H1 (cell line): Measurements from ENCODE around the gene COPG1. TPM values are rescaled to one million over a fixed set of nuclear protein-coding genes. Genes with fewer than 3 reads are reported as not detected.

Experiments used
- CTCF ChIA-PET: fragments of 300-600 bp; sonication (Branson Sonifier 250); formaldehyde crosslinking; loops from one replicate; lab custom pipeline; 2021; ENCODE audit not compliant: partially characterized antibody; lab: Charles Lee
- POLR2A ChIA-PET: fragments of 300-600 bp; sonication (Branson Sonifier 250); formaldehyde crosslinking; loops from one replicate; lab custom pipeline; 2021; ENCODE audit warnings: inconsistent platforms; ENCODE audit not compliant: partially characterized antibody; lab: Charles Lee
- DNase-seq, 2 experiments: peaks; one replicate each; pipeline versions ENCODE4 v3.0.0 to v3.0.0-alpha.2; 2010 to 2022; ENCODE audit warnings: low spot score in 2 of 2, low read depth in 1 of 2, mixed read lengths in 1 of 2
- FAIRE-seq: peaks from 2 replicates; lab custom pipeline; 2011; peaks lifted over from hg19 to GRCh38; lab: Jason Lieb, UNC
- H2AFZ ChIP-seq: 2 replicates; pipeline ENCODE4 v1.8.1; 2012; ENCODE audit warnings: low read length, inconsistent platforms
- H2AK5ac ChIP-seq: 2 replicates; pipeline ENCODE4 v1.6.1; 2013; ENCODE audit warnings: low read depth, low read length
- H2BK120ac ChIP-seq: replicated peaks from 2 replicates; pipeline ENCODE3; 2013; ENCODE audit warnings: low read depth, low read length, inconsistent platforms
- H2BK12ac ChIP-seq: 2 replicates; pipeline ENCODE4 v1.6.1; 2013; ENCODE audit warnings: low read depth, low read length
- H2BK15ac ChIP-seq: 2 replicates; pipeline ENCODE4 v1.6.1; 2013; ENCODE audit warnings: low read length
- H2BK20ac ChIP-seq: 2 replicates; pipeline ENCODE4 v1.6.1; 2013; ENCODE audit warnings: low read length
- H2BK5ac ChIP-seq: 2 replicates; pipeline ENCODE4 v1.6.1; 2013; ENCODE audit warnings: low read depth, low read length
- H3K14ac ChIP-seq: 2 replicates; pipeline ENCODE4 v1.6.1; 2013; ENCODE audit warnings: inconsistent platforms; ENCODE audit not compliant: insufficient read length
- H3K18ac ChIP-seq: 2 replicates; pipeline ENCODE4 v1.6.1; 2013; ENCODE audit warnings: low read length; ENCODE audit errors: extremely low read depth
- H3K23ac ChIP-seq: 2 replicates; pipeline ENCODE4 v1.6.1; 2013; ENCODE audit warnings: inconsistent platforms; ENCODE audit not compliant: insufficient read length
- H3K23me2 ChIP-seq: 2 replicates; pipeline ENCODE4 v1.6.1; 2013; ENCODE audit warnings: low read depth, low read length
- H3K27ac ChIP-seq: 2 replicates; pipeline ENCODE4 v1.6.1; 2011; ENCODE audit warnings: low read depth, low read length, inconsistent platforms
- H3K27me3 ChIP-seq, 4 experiments: replicated peaks in 1 of 4; 1 replicate in 1 of 4; 2 replicates in 3 of 4; pipeline versions ENCODE4 v1.6.1 to v1.8.1; 2011 to 2013; ENCODE audit warnings: low read length in 3 of 4, mild to moderate bottlenecking in 3 of 4, inconsistent platforms in 2 of 4, mixed read lengths in 2 of 4, moderate library complexity in 1 of 4; ENCODE audit not compliant: control insufficient read depth in 3 of 4, insufficient read depth in 3 of 4; ENCODE audit errors: extremely low read depth in 1 of 4
- H3K36me3 ChIP-seq, 4 experiments: 2 replicates each; pipeline versions ENCODE4 v1.6.1 to v1.8.1; 2011 to 2013; ENCODE audit warnings: mild to moderate bottlenecking in 4 of 4, low read length in 3 of 4, moderate library complexity in 2 of 4, control low read depth in 1 of 4, inconsistent platforms in 1 of 4; ENCODE audit not compliant: insufficient read depth in 4 of 4, control insufficient read depth in 2 of 4
- H3K4ac ChIP-seq: replicated peaks from 2 replicates; pipeline ENCODE3; 2013; ENCODE audit warnings: low read length, low read depth, mixed read lengths, inconsistent platforms; ENCODE audit not compliant: insufficient read length
- H3K4me1 ChIP-seq, 4 experiments: replicated peaks in 1 of 4; 1 replicate in 1 of 4; 2 replicates in 3 of 4; pipeline versions ENCODE4 v1.6.1 to v1.8.1; 2011 to 2013; ENCODE audit warnings: low read length in 3 of 4, inconsistent platforms in 2 of 4, mixed read lengths in 1 of 4; ENCODE audit not compliant: insufficient read depth in 4 of 4, control insufficient read depth in 3 of 4
- H3K4me2 ChIP-seq, 2 experiments: 2 replicates each; pipeline versions ENCODE4 v1.6.1 to v1.8.1; 2011 to 2013; ENCODE audit warnings: low read depth in 2 of 2, low read length in 2 of 2, control low read depth in 1 of 2, inconsistent platforms in 1 of 2, mild to moderate bottlenecking in 1 of 2; ENCODE audit not compliant: insufficient read depth in 1 of 2
- H3K4me3 ChIP-seq, 4 experiments: fragments of 200-600, 300-600 bp in 1 of 4; sonication (generic), shearing (Covaris generic), sonication (Bioruptor Twin) in 1 of 4; 2 replicates each; pipeline versions ENCODE4 v1.5.1 to v1.8.1; 2011 to 2016; ENCODE audit warnings: low read length in 4 of 4, low read depth in 3 of 4, control low read depth in 2 of 4, inconsistent platforms in 2 of 4, mild to moderate bottlenecking in 2 of 4, mixed read lengths in 1 of 4, moderate library complexity in 1 of 4; ENCODE audit not compliant: insufficient read depth in 2 of 4; ENCODE audit errors: extremely low read depth in 1 of 4
- H3K56ac ChIP-seq: replicated peaks from 2 replicates; pipeline ENCODE3; 2013; ENCODE audit warnings: low read depth, mild to moderate bottlenecking, mixed read lengths, low read length, inconsistent platforms; ENCODE audit not compliant: insufficient read length
- H3K79me1 ChIP-seq: 2 replicates; pipeline ENCODE4 v1.6.1; 2013; ENCODE audit warnings: low read depth, low read length, control low read depth
- H3K79me2 ChIP-seq, 2 experiments: 2 replicates each; pipeline versions ENCODE4 v1.6.1 to v1.8.1; 2012 to 2013; ENCODE audit warnings: low read length in 2 of 2, mild to moderate bottlenecking in 2 of 2, inconsistent platforms in 1 of 2; ENCODE audit not compliant: insufficient read depth in 2 of 2, control insufficient read depth in 1 of 2
- H3K9ac ChIP-seq, 4 experiments: replicated peaks in 1 of 4; 1 replicate in 1 of 4; 2 replicates in 3 of 4; pipeline versions ENCODE4 v1.6.1 to v1.8.1; 2011 to 2013; ENCODE audit warnings: low read depth in 3 of 4, low read length in 3 of 4, control low read depth in 2 of 4, mild to moderate bottlenecking in 2 of 4, moderate library complexity in 2 of 4, inconsistent platforms in 1 of 4; ENCODE audit errors: extremely low read depth in 1 of 4
- H3K9me3 ChIP-seq, 2 experiments: 2 replicates each; pipeline versions ENCODE4 v1.6.1 to v1.8.1; 2012 to 2013; ENCODE audit warnings: mild to moderate bottlenecking in 2 of 2, moderate library complexity in 2 of 2, control low read depth in 1 of 2, inconsistent platforms in 1 of 2, low read depth in 1 of 2, low read length in 1 of 2, mixed read lengths in 1 of 2; ENCODE audit not compliant: insufficient read depth in 2 of 2
- H4K20me1 ChIP-seq, 2 experiments: replicated peaks in 1 of 2; 2 replicates each; pipeline versions ENCODE3 to v1.8.1; 2011 to 2013; ENCODE audit warnings: inconsistent platforms in 2 of 2, low read length in 2 of 2, mild to moderate bottlenecking in 1 of 2; ENCODE audit not compliant: insufficient read depth in 2 of 2, control insufficient read depth in 1 of 2
- H4K5ac ChIP-seq: 2 replicates; pipeline ENCODE4 v1.6.1; 2013; ENCODE audit warnings: low read length, low read depth, mixed read lengths, inconsistent platforms; ENCODE audit not compliant: insufficient read length
- H4K8ac ChIP-seq: 2 replicates; pipeline ENCODE4 v1.8.0; 2013; ENCODE audit warnings: mild to moderate bottlenecking, moderate library complexity, low read length, inconsistent platforms; ENCODE audit not compliant: insufficient read depth; ENCODE audit errors: extremely low read depth
- H4K91ac ChIP-seq: replicated peaks from 2 replicates; pipeline ENCODE3; 2013; ENCODE audit warnings: low read length, mixed read lengths, inconsistent platforms; ENCODE audit not compliant: insufficient read length
- BRCA1 ChIP-seq: IDR thresholded peaks from 2 replicates; pipeline ENCODE4 v1.6.1; 2012; ENCODE audit warnings: low read depth, low read length, improper control_type of control experiment
- CBX8 ChIP-seq: fragments of 300-800, 300-1000 bp; sonication (generic); IDR thresholded peaks from 2 replicates; pipeline ENCODE4 v1.7.1; 2016; ENCODE audit warnings: low read depth, low read length, borderline replicate concordance
- CEBPB ChIP-seq: IDR thresholded peaks from 2 replicates; pipeline ENCODE4 v1.6.1; 2012; ENCODE audit warnings: low read depth, low read length
- CHD2 ChIP-seq: IDR thresholded peaks from 2 replicates; pipeline ENCODE4 v1.6.1; 2012; ENCODE audit warnings: low read length, improper control_type of control experiment
- CREB1 ChIP-seq: IDR thresholded peaks from 2 replicates; pipeline ENCODE4 v1.6.1; 2012; ENCODE audit warnings: inconsistent platforms
- EGR1 ChIP-seq: IDR thresholded peaks from 2 replicates; pipeline ENCODE4 v1.6.1; 2011; ENCODE audit warnings: low read depth, low read length, borderline replicate concordance
- RFX5 ChIP-seq: IDR thresholded peaks from 2 replicates; pipeline ENCODE4 v1.6.1; 2011; ENCODE audit warnings: low read depth, low read length, improper control_type of control experiment, borderline replicate concordance
- SP1 ChIP-seq: IDR thresholded peaks from 2 replicates; pipeline ENCODE4 v1.6.1; 2011; ENCODE audit warnings: low read depth, low read length
- TAF7 ChIP-seq: optimal IDR thresholded peaks from 2 replicates; pipeline ENCODE3; 2011; ENCODE audit warnings: low read depth, mild to moderate bottlenecking, inconsistent platforms, low read length, moderate library complexity, borderline replicate concordance
- WGBS, 2 experiments: shearing (Covaris generic) in 1 of 2; methylation state at CpG; one replicate each; pipeline versions ENCODE4 v1.1.6 to v1.1.7; 2013 to 2015; ENCODE audit warnings: low lambda C conversion rate in 2 of 2, mixed read lengths in 2 of 2, inconsistent platforms in 1 of 2, low coverage in 1 of 2, missing lambda C conversion rate in 1 of 2; ENCODE audit not compliant: insufficient replicate concordance in 2 of 2, insufficient coverage in 1 of 2, insufficient read length in 1 of 2; ENCODE audit errors: extremely low coverage in 1 of 2, missing lambda C conversion rate in 1 of 2; 5-methylcytosine and 5-hydroxymethylcytosine counted together
- polyA plus RNA-seq, 7 experiments: library from polyadenylated mRNA; depleted of rRNA in 3 of 7; stranded (reverse) in 5 of 7; unstranded in 2 of 7; fragments of >200 nt in 5 of 7; fragments of 200-250 nt in 2 of 7; gene quantifications; 1 replicate in 5 of 7; 2 replicates in 1 of 7; 4 replicates in 1 of 7; pipeline versions ENCODE4 v1.2.1 to v1.2.3, GENCODE V29; 2011 to 2013; ENCODE audit warnings: missing spikeins in 2 of 7, mixed read lengths in 2 of 7
- total RNA-seq: library from RNA; stranded (reverse); fragmentation: NEBNext Ultra II Directional; extraction: Animal tissue kit (Norgen Biotek cat#: 25700); gene quantifications from 2 replicates; pipeline ENCODE4 v1.2.1, GENCODE V29; 2021
- TF ChIP-seq, protein P1 (sequence below): IDR thresholded peaks from 2 replicates; pipeline ENCODE4 v1.6.1; 2011; ENCODE audit warnings: low read depth, mild to moderate bottlenecking, low read length; ENCODE audit not compliant: insufficient read depth

Gene COPG1
- total and polyA plus RNA-seq, 2 of the 8 experiments (the other 6 are each of a cell fraction or from before 2014, with no cell fraction given) = 52.7 to 106 TPM

DNA sequence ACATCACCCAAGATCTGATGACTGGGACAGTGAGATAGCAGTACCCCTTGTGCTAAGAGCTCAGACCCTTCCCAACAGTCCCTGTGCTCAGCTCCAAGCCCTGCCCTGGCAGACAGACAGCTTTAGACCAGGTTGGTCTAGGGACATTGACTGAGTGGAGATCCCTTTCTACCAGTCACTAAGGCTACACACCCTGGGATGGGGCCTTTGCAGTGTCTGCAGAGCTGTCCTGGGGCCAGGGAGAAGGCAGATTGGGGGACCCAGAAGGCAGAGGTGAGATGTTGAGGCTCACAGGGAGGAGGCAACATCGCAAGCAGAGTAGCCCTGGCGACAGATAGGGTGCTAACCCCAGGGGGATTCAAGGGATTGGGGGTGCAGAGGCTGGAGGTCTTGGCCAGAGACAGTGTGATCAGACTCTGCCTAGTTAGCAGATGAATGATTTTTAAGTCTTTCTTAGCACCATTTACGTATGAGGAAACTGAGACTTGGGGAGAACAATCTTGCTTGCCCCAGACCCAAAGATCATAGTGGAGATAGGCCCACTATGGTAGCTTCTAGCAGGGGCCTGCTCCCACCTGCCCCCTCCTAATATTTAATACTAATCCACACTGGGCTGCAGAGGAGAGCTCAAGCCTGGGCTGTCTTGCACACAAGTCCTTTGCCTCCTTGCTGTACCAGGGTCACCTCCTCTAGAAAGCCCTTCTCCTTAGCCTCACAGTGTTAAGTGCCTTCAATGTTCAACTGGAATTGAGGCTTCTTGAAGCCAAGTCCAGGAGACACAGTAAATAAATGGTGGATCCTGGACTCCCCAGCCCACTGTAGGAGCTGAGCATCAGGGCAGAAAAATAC, 61.9 kb downstream of the COPG1 start:
- no peak overlapping the region for H4K8ac ChIP-seq
- FAIRE-seq (no peak), DNase-seq (no peak)
- H3K23ac ChIP-seq = no peak overlapping the region
- 83% methylated on average over 3 of the region's 3 CpGs; no CpG with 5 or more reads in 1 of the 2 experiments for WGBS, 2 experiments
- H3K4me1 ChIP-seq = peaks cover under 1 to 6% (median 5%) of the 10 kb centered on the region in 4 experiments; a peak in 6 of 7 replicates
- ChIA-PET POLR2A (interaction anchor here (0.7 to 1.7 kb wide), 5 partner anchors 8 to 41 kb away, joined by 3 to 4 read pairs (median 4); no protein-coding TSS in a partner anchor), CTCF (interaction anchor here (0.7 to 1.4 kb wide), 4 partner anchors 13 to 179 kb away, joined by 3 to 6 read pairs (median 4); no protein-coding TSS in a partner anchor)
- no peak overlapping the region for H2AFZ ChIP-seq
- H4K20me1 ChIP-seq = peaks cover 0 to 2% of the 10 kb centered on the region in 2 experiments
- H3K27me3 ChIP-seq = no peaks in the 10 kb centered on the region
- H3K9me3 ChIP-seq = no peaks in the 10 kb centered on the region
- 0 out of 2 replicates have a peak overlapping the region, but pooled peaks have one; percentile 40 for H2AK5ac ChIP-seq
- H4K5ac ChIP-seq = no peak overlapping the region
- no peak overlapping the region for H2BK5ac ChIP-seq
- no peaks in the 10 kb centered on the region for H3K79me1 ChIP-seq
- H3K4me2 ChIP-seq = no peak overlapping the region
- peak overlapping the region; percentile 60; the same call in 1 of the 2 replicates for H2BK12ac ChIP-seq
- no peaks in the 10 kb centered on the region; the same call in 1 of the 2 replicates for H3K23me2 ChIP-seq
- no peak overlapping the region for H2BK15ac ChIP-seq
- no peak for TF ChIP-seq CBX8
- no peak for TF ChIP-seq CEBPB
- no peak for TF ChIP-seq EGR1
- TF ChIP-seq CREB1 = no peak
- TF ChIP-seq, protein P1, sequence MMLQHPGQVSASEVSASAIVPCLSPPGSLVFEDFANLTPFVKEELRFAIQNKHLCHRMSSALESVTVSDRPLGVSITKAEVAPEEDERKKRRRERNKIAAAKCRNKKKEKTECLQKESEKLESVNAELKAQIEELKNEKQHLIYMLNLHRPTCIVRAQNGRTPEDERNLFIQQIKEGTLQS = no peak
- TF ChIP-seq RFX5 = no peak
- no peak for TF ChIP-seq CHD2
- no peak for TF ChIP-seq BRCA1
- no peak for TF ChIP-seq TAF7
- no peak for TF ChIP-seq SP1
- H3K27ac ChIP-seq = no peak overlapping the region
- no peak overlapping the region for H3K4ac ChIP-seq
- H2BK20ac ChIP-seq = 0 out of 2 replicates have a peak overlapping the region, but pooled peaks have one; percentile 21
- H4K91ac ChIP-seq = peak overlapping the region; percentile 9
- H3K14ac ChIP-seq = no peak overlapping the region
- peaks cover 0 to 3% of the 10 kb centered on the region in 2 experiments; a peak in 1 of 4 replicates for H3K79me2 ChIP-seq
- no peak overlapping the region for H3K4me3 ChIP-seq
- H3K56ac ChIP-seq = no peak overlapping the region
- H3K18ac ChIP-seq = no peak overlapping the region
- no peak overlapping the region for H2BK120ac ChIP-seq
- H3K9ac ChIP-seq = no peak overlapping the region
- H3K36me3 ChIP-seq = no peaks in the 10 kb centered on the region
